WTC11 (cell line): Measurements from ENCODE around the gene STARD13. TPM values are rescaled to one million over a fixed set of nuclear protein-coding genes. Genes with fewer than 3 reads are reported as not detected.

ENCODE experiments used
- ATAC-seq: fragments of 200-7000 bp; cut with Tn5 transposase; 2 replicates; pipeline ENCODE4 v1.10.0; 2021; ENCODE audit warnings: mild to moderate bottlenecking, moderate library complexity
- CTCF ChIA-PET: fragments of 300-600 bp; sonication (Branson Sonifier 250); formaldehyde crosslinking; loops from one replicate; lab custom pipeline; 2021; ENCODE audit warnings: antibody characterized with exemption; lab: Charles Lee
- POLR2A ChIA-PET: fragments of 350-600 bp; sonication (Branson Sonifier 250); formaldehyde crosslinking; loops from one replicate; lab custom pipeline; 2021; ENCODE audit warnings: antibody characterized with exemption; lab: Charles Lee
- DNase-seq: peaks from one replicate; pipeline ENCODE4 v3.0.0; 2021; ENCODE audit warnings: low spot score
- H3K27ac Mint-ChIP-seq: 2 replicates; pipeline ENCODE4 v1.8.0; 2021; ENCODE audit warnings: mixed read lengths
- H3K27me3 Mint-ChIP-seq: 2 replicates; pipeline ENCODE4 v1.8.0; 2021; ENCODE audit warnings: low read depth, mild to moderate bottlenecking, moderate library complexity, mixed read lengths
- H3K36me3 Mint-ChIP-seq: 2 replicates; pipeline ENCODE4 v1.8.0; 2021; ENCODE audit warnings: mixed read lengths
- H3K4me1 Mint-ChIP-seq: 2 replicates; pipeline ENCODE4 v1.8.0; 2022; ENCODE audit warnings: mixed read lengths
- H3K4me3 Mint-ChIP-seq: 2 replicates; pipeline ENCODE4 v1.8.0; 2021; ENCODE audit warnings: mild to moderate bottlenecking, moderate library complexity, mixed read lengths
- H3K9me3 Mint-ChIP-seq: 2 replicates; pipeline ENCODE4 v1.8.0; 2021; ENCODE audit warnings: mixed read lengths
- ARID4B ChIP-seq: sonication (generic); formaldehyde crosslinking; IDR thresholded peaks from 2 replicates; pipeline ENCODE4 v1.8.0; 2023; ENCODE audit warnings: missing genetic modification reagents, mild to moderate bottlenecking, borderline replicate concordance
- ATF1 ChIP-seq: sonication (generic); formaldehyde crosslinking; IDR thresholded peaks from 2 replicates; pipeline ENCODE4 v1.8.1; 2023; ENCODE audit warnings: mild to moderate bottlenecking, moderate library complexity, missing genetic modification reagents
- CBFB ChIP-seq: sonication (generic); formaldehyde crosslinking; IDR thresholded peaks from 2 replicates; pipeline ENCODE4 v1.8.1; 2022; ENCODE audit warnings: mild to moderate bottlenecking, low read depth, missing genetic modification reagents
- CTCF ChIP-seq: fragments of 200-600 bp; IDR thresholded peaks from 2 replicates; pipeline ENCODE4 v1.8.0; 2022; ENCODE audit warnings: antibody characterized with exemption
- ETV6 ChIP-seq: sonication (generic); formaldehyde crosslinking; IDR thresholded peaks from 2 replicates; pipeline ENCODE4 v1.8.1; 2022; ENCODE audit warnings: mild to moderate bottlenecking, missing genetic modification reagents
- HMGA2 ChIP-seq: fragments of 250-450 bp; sonication (Bioruptor Pico); IDR thresholded peaks from 2 replicates; pipeline ENCODE4 v1.4.0; 2021; ENCODE audit warnings: mild to moderate bottlenecking, moderate library complexity
- IRF1 ChIP-seq: sonication (generic); formaldehyde crosslinking; IDR thresholded peaks from 2 replicates; pipeline ENCODE4 v1.8.0; 2023; ENCODE audit warnings: missing genetic modification reagents
- MAX ChIP-seq: sonication (generic); formaldehyde crosslinking; IDR thresholded peaks from 2 replicates; pipeline ENCODE4 v1.8.0; 2022; ENCODE audit warnings: mild to moderate bottlenecking, missing genetic modification reagents
- MXD4 ChIP-seq: fragments of 250-450 bp; sonication (Bioruptor Pico); IDR thresholded peaks from 2 replicates; pipeline ENCODE4 v1.8.0; 2021; ENCODE audit warnings: mild to moderate bottlenecking, moderate library complexity, borderline replicate concordance
- PRRX2 ChIP-seq: fragments of 250-450 bp; sonication (Bioruptor Pico); IDR thresholded peaks from 2 replicates; pipeline ENCODE4 v1.8.0; 2021; ENCODE audit warnings: mild to moderate bottlenecking
- TP53 ChIP-seq: sonication (generic); formaldehyde crosslinking; IDR thresholded peaks from 2 replicates; pipeline ENCODE4 v1.8.1; 2023; ENCODE audit warnings: mild to moderate bottlenecking, missing genetic modification reagents
- USF1 ChIP-seq: sonication (generic); formaldehyde crosslinking; IDR thresholded peaks from 2 replicates; pipeline ENCODE4 v1.8.0; 2022; ENCODE audit warnings: mild to moderate bottlenecking, missing genetic modification reagents
- USF2 ChIP-seq: sonication (generic); formaldehyde crosslinking; IDR thresholded peaks from 2 replicates; pipeline ENCODE4 v1.8.1; 2023; ENCODE audit warnings: mild to moderate bottlenecking, missing genetic modification reagents, moderate library complexity
- ZNF138 ChIP-seq: sonication (generic); formaldehyde crosslinking; conservative IDR thresholded peaks from 2 replicates; pipeline ENCODE4 v1.8.1; 2022; ENCODE audit warnings: mild to moderate bottlenecking, moderate library complexity, missing genetic modification reagents
- ZNF263 ChIP-seq: sonication (generic); formaldehyde crosslinking; IDR thresholded peaks from 2 replicates; pipeline ENCODE4 v1.8.1; 2022; ENCODE audit warnings: low read depth, mild to moderate bottlenecking, moderate library complexity, missing genetic modification reagents
- ZNF396 ChIP-seq: fragments of 250-450 bp; sonication (Bioruptor Pico); IDR thresholded peaks from 2 replicates; pipeline ENCODE4 v1.8.0; 2021; ENCODE audit warnings: mild to moderate bottlenecking, moderate library complexity, borderline replicate concordance
- ZNF416 ChIP-seq: fragments of 250-450 bp; sonication (Bioruptor Pico); IDR thresholded peaks from 2 replicates; pipeline ENCODE4 v1.9.0; 2021; ENCODE audit warnings: mild to moderate bottlenecking, inconsistent platforms
- ZNF423 ChIP-seq: fragments of 250-450 bp; sonication (Bioruptor Pico); IDR thresholded peaks from 2 replicates; pipeline ENCODE4 v2.1.2; 2022; ENCODE audit warnings: mild to moderate bottlenecking, moderate library complexity
- total RNA-seq: library from RNA; stranded (reverse); gene quantifications from 3 replicates; pipeline ENCODE4 v1.2.3, GENCODE V29; 2021
- TF ChIP-seq, protein P1 (sequence below): sonication (generic); formaldehyde crosslinking; IDR thresholded peaks from 2 replicates; pipeline ENCODE4 v1.8.0; 2023; ENCODE audit warnings: mild to moderate bottlenecking, missing genetic modification reagents
- TF ChIP-seq, protein P2 (sequence below): sonication (generic); formaldehyde crosslinking; IDR thresholded peaks from 2 replicates; pipeline ENCODE4 v1.8.1; 2023; ENCODE audit warnings: mild to moderate bottlenecking, missing genetic modification reagents, borderline replicate concordance

STARD13 gene
- total RNA-seq, 1 experiment from 2014 or later, result 4.4 TPM

GRCh38 chr13:33072759-33073158 lies 212.8 kb downstream of the STARD13 start (continued):
- TF ChIP-seq USF1 (CRISPR knock-in tag), result no peak
- TF ChIP-seq CBFB (CRISPR knock-in tag), result no peak
- no peak for TF ChIP-seq ZNF263 (CRISPR knock-in tag)

- Mint-ChIP-seq H3K4me3 (no peak overlapping the region), H3K36me3 (no peaks in the 10 kb centered on the region), H3K9me3 (no peaks in the 10 kb centered on the region; the same call in 1 of the 2 replicates), H3K27me3 (no peaks in the 10 kb centered on the region), H3K4me1 (peaks cover 16% of the 10 kb centered on the region), H3K27ac (no peak overlapping the region)
- no peak for DNase-seq
- peak; percentile 36; the same call in 1 of the 2 replicates for ATAC-seq
- CTCF ChIA-PET, result no interaction called here
- POLR2A ChIA-PET, result no interaction called here
- TF ChIP-seq USF2 (CRISPR knock-in tag) (no peak), TP53 (CRISPR knock-in tag) (no peak), MAX (CRISPR knock-in tag) (no peak), HMGA2 (no peak), MXD4 (no peak), IRF1 (CRISPR knock-in tag) (no peak), ZNF396 (CRISPR knock-in tag) (no peak), ATF1 (no peak), CTCF (no peak), ZNF416 (CRISPR knock-in tag) (no peak), ARID4B (CRISPR knock-in tag) (no peak), ZNF138 (CRISPR knock-in tag) (no peak), ZNF423 (CRISPR knock-in tag) (no peak), PRRX2 (no peak), CBFB (CRISPR knock-in tag) (no peak), ETV6 (CRISPR knock-in tag) (no peak)
- TF ChIP-seq, protein P1, sequence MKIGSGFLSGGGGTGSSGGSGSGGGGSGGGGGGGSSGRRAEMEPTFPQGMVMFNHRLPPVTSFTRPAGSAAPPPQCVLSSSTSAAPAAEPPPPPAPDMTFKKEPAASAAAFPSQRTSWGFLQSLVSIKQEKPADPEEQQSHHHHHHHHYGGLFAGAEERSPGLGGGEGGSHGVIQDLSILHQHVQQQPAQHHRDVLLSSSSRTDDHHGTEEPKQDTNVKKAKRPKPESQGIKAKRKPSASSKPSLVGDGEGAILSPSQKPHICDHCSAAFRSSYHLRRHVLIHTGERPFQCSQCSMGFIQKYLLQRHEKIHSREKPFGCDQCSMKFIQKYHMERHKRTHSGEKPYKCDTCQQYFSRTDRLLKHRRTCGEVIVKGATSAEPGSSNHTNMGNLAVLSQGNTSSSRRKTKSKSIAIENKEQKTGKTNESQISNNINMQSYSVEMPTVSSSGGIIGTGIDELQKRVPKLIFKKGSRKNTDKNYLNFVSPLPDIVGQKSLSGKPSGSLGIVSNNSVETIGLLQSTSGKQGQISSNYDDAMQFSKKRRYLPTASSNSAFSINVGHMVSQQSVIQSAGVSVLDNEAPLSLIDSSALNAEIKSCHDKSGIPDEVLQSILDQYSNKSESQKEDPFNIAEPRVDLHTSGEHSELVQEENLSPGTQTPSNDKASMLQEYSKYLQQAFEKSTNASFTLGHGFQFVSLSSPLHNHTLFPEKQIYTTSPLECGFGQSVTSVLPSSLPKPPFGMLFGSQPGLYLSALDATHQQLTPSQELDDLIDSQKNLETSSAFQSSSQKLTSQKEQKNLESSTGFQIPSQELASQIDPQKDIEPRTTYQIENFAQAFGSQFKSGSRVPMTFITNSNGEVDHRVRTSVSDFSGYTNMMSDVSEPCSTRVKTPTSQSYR (CRISPR knock-in tag), result no peak
- TF ChIP-seq, protein P2, sequence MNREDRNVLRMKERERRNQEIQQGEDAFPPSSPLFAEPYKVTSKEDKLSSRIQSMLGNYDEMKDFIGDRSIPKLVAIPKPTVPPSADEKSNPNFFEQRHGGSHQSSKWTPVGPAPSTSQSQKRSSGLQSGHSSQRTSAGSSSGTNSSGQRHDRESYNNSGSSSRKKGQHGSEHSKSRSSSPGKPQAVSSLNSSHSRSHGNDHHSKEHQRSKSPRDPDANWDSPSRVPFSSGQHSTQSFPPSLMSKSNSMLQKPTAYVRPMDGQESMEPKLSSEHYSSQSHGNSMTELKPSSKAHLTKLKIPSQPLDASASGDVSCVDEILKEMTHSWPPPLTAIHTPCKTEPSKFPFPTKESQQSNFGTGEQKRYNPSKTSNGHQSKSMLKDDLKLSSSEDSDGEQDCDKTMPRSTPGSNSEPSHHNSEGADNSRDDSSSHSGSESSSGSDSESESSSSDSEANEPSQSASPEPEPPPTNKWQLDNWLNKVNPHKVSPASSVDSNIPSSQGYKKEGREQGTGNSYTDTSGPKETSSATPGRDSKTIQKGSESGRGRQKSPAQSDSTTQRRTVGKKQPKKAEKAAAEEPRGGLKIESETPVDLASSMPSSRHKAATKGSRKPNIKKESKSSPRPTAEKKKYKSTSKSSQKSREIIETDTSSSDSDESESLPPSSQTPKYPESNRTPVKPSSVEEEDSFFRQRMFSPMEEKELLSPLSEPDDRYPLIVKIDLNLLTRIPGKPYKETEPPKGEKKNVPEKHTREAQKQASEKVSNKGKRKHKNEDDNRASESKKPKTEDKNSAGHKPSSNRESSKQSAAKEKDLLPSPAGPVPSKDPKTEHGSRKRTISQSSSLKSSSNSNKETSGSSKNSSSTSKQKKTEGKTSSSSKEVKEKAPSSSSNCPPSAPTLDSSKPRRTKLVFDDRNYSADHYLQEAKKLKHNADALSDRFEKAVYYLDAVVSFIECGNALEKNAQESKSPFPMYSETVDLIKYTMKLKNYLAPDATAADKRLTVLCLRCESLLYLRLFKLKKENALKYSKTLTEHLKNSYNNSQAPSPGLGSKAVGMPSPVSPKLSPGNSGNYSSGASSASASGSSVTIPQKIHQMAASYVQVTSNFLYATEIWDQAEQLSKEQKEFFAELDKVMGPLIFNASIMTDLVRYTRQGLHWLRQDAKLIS (CRISPR knock-in tag), result no peak
These were observed 213.3 kb downstream of the STARD13 start for GRCh38 chr13:33072282-33072681.
